22Rv1 (cell line): Measurements from ENCODE around the gene METTL27.

ENCODE experiments used
- CTCF ChIP-seq: fragments of 450-650 bp; IDR thresholded peaks from 2 replicates; pipeline ENCODE4 v1.5.1; 2017; ENCODE audit warnings: mild to moderate bottlenecking
- ZFX ChIP-seq: fragments of 450-650 bp; IDR thresholded peaks from 2 replicates; pipeline ENCODE4 v1.6.1; 2017; ENCODE audit warnings: antibody characterized with exemption, borderline replicate concordance

GRCh38 chr7:73801577-73801976 lies 40.7 kb downstream of the METTL27 start:
- TF ChIP-seq CTCF (no peak), ZFX (no peak)
